ENCODE data around the gene AKT2. TPM values are rescaled to one million over a fixed set of nuclear protein-coding genes. Genes with fewer than 3 reads are reported as not detected.
A peak's percentile ranks its signal among the peaks of the same experiment; 100 is the strongest.

AKT2 gene
- total RNA-seq, 3 donors from 2014 or later: 98.4 to 139 (median 103) TPM

GRCh38 chr19:40277356-40278059 is 7.6 kb downstream of the AKT2 start:
- DNase-seq (no peak), ATAC-seq (no peak)
- intact Hi-C loops (cut with DNase I, micrococcal nuclease): no loop called here
- no peaks in the 10 kb centered on the region for H3K36me3 ChIP-seq (ENCODE audit: low read depth)
- H3K4me3 ChIP-seq: no peak overlapping the region
- H3K9me3 ChIP-seq: no peaks in the 10 kb centered on the region
- H3K4me1 ChIP-seq (ENCODE audit: low read depth): peaks cover 40% of the 10 kb centered on the region
- no peak for TF ChIP-seq CTCF (IDR thresholded peaks at IDR 0.05)

GRCh38 chr19:40274585-40275544 is 10.3 kb downstream of the AKT2 start:
- ATAC-seq (peak; percentile 25), DNase-seq (no peak)
- no peaks in the 10 kb centered on the region for H3K9me3 ChIP-seq
- H3K4me3 ChIP-seq: no peak overlapping the region
- intact Hi-C loops (cut with DNase I, micrococcal nuclease): no loop called here
- H3K4me1 ChIP-seq (ENCODE audit: low read depth): peaks cover 21% of the 10 kb centered on the region
- H3K36me3 ChIP-seq (ENCODE audit: low read depth): no peaks in the 10 kb centered on the region
- TF ChIP-seq CTCF (IDR thresholded peaks at IDR 0.05): no peak

- Histone ChIP-seq H3K4me1 (ENCODE audit: low read depth) (peaks cover 11% of the 10 kb centered on the region), H3K4me3 (no peak overlapping the region), H3K9me3 (no peaks in the 10 kb centered on the region), H3K36me3 (ENCODE audit: low read depth) (no peaks in the 10 kb centered on the region)
- intact Hi-C loops (cut with DNase I, micrococcal nuclease): no loop called here
- ATAC-seq: no peak
- no peak for TF ChIP-seq CTCF (IDR thresholded peaks at IDR 0.05)
- DNase-seq: no peak
Observed at GRCh38 chr19:40273469-40274360, 11.4 kb downstream of the AKT2 start.

GRCh38 chr19:40272261-40272660 is 12.9 kb downstream of the AKT2 start:
- ATAC-seq (no peak), DNase-seq (no peak)
- Histone ChIP-seq H3K4me3 (no peak overlapping the region), H3K36me3 (ENCODE audit: low read depth) (no peaks in the 10 kb centered on the region), H3K4me1 (ENCODE audit: low read depth) (peaks cover 4% of the 10 kb centered on the region), H3K9me3 (no peaks in the 10 kb centered on the region)
- no peak for TF ChIP-seq CTCF (IDR thresholded peaks at IDR 0.05)
- intact Hi-C loops (cut with DNase I, micrococcal nuclease): no loop called here

- peaks cover 4% of the 10 kb centered on the region for H3K4me1 ChIP-seq (ENCODE audit: low read depth)
- ATAC-seq (no peak), DNase-seq (no peak)
- H3K4me3 ChIP-seq: no peak overlapping the region
- no peaks in the 10 kb centered on the region for H3K36me3 ChIP-seq (ENCODE audit: low read depth)
- TF ChIP-seq CTCF (IDR thresholded peaks at IDR 0.05): no peak
- no peaks in the 10 kb centered on the region for H3K9me3 ChIP-seq
- intact Hi-C loops (cut with DNase I, micrococcal nuclease): no loop called here
Observed at GRCh38 chr19:40271706-40272105, 13.4 kb downstream of the AKT2 start.

Data from mucosa of descending colon (tissue), 3 donors.